Measurements from ENCODE around the gene ASTN2.

- TF ChIP-seq SUZ12 (IDR thresholded peaks at IDR 0.05; ENCODE audit: extremely low read depth, insufficient read depth, insufficient read length) = no peak
- TF ChIP-seq YY1 (IDR thresholded peaks at IDR 0.05; ENCODE audit: insufficient read depth, insufficient read length) = no peak
These were observed 657.8 kb downstream of the ASTN2 start for GRCh38 chr9:116757030-116757429.

All from NT2/D1 (cell line).